HepG2 (cell line): Measurements from ENCODE around the gene PCNP. TPM values are rescaled to one million over a fixed set of nuclear protein-coding genes. Genes with fewer than 3 reads are reported as not detected.

ENCODE experiments used
- ATAC-seq: fragments of 200-7000 bp; cut with Tn5 transposase; 3 replicates; pipeline ENCODE4 v1.9.1; 2020; ENCODE audit warnings: mild to moderate bottlenecking, moderate library complexity
- BruUV-seq: library from RNA; stranded (reverse); fragments of 400-500 nt; replicated peaks from 2 replicates; lab custom pipeline; 2021; lab: Mats Ljungman, UMichigan
- CTCF ChIA-PET: fragments of 300-600 bp; formaldehyde crosslinking; extraction: SDS; loops from one replicate; lab custom pipeline; 2021; ENCODE audit warnings: low total read pairs, inconsistent platforms, low intra/inter-chr PET ratio; lab: Yijun Ruan, JAX
- POLR2A ChIA-PET: fragments of 350-600 bp; sonication (Branson Sonifier 250); formaldehyde crosslinking; loops from one replicate; lab custom pipeline; 2020; ENCODE audit warnings: antibody characterized with exemption, inconsistent platforms; lab: Yijun Ruan, JAX
- DNase-seq: peaks from one replicate; pipeline ENCODE4 v3.0.0-alpha.2; 2015; ENCODE audit warnings: low spot score
- FAIRE-seq: peaks from 3 replicates; lab custom pipeline; 2011; peaks lifted over from hg19 to GRCh38; lab: Jason Lieb, UNC
- H2AFZ ChIP-seq: one replicate; pipeline ENCODE4 v1.6.1; 2011; ENCODE audit warnings: low read length, inconsistent platforms
- H3K27ac ChIP-seq: fragments of 300-600 bp; 3 replicates; pipeline ENCODE4 v1.8.0; 2011; ENCODE audit warnings: mixed run types, mild to moderate bottlenecking, mixed read lengths, low read length, inconsistent platforms; ENCODE audit not compliant: insufficient read depth; ENCODE audit errors: extremely low read length
- H3K27me3 ChIP-seq, 2 experiments: fragments of 200-600 bp in 1 of 2; 2 replicates in 1 of 2; 3 replicates in 1 of 2; pipeline versions ENCODE4 v1.6.0 to v1.8.0; 2011; ENCODE audit warnings: low read length in 2 of 2, mild to moderate bottlenecking in 2 of 2, moderate library complexity in 2 of 2, inconsistent platforms in 1 of 2; ENCODE audit not compliant: insufficient read depth in 2 of 2, control insufficient read depth in 1 of 2
- H3K36me3 ChIP-seq, 2 experiments: fragments of 200-600 bp in 1 of 2; replicated peaks in 1 of 2; 2 replicates in 1 of 2; 3 replicates in 1 of 2; pipeline versions ENCODE4 v1.5.1 to v1.8.0; 2011; ENCODE audit warnings: low read length in 2 of 2, inconsistent platforms in 1 of 2; ENCODE audit not compliant: insufficient read depth in 2 of 2, control insufficient read depth in 1 of 2
- H3K4me1 ChIP-seq: 2 replicates; pipeline ENCODE4 v1.5.1; 2012; ENCODE audit warnings: low read length, inconsistent platforms; ENCODE audit not compliant: insufficient read depth
- H3K4me2 ChIP-seq: 2 replicates; pipeline ENCODE4 v1.6.0; 2011; ENCODE audit warnings: low read depth, low read length, inconsistent platforms
- H3K4me3 ChIP-seq, 3 experiments: fragments of 200-600 bp in 1 of 3; sonication (generic), shearing (Covaris generic) in 1 of 3; replicated peaks in 1 of 3; 2 replicates each; pipeline ENCODE4 v1.5.1; 2011 to 2016; ENCODE audit warnings: low read length in 3 of 3, inconsistent platforms in 2 of 3, low read depth in 2 of 3, mild to moderate bottlenecking in 2 of 3, control low read depth in 1 of 3, mixed read lengths in 1 of 3; ENCODE audit not compliant: insufficient read depth in 1 of 3
- H3K79me2 ChIP-seq: one replicate; pipeline ENCODE4 v1.6.1; 2011; ENCODE audit warnings: low read length, inconsistent platforms; ENCODE audit not compliant: insufficient read depth
- H3K9ac ChIP-seq: 2 replicates; pipeline ENCODE4 v1.6.0; 2011; ENCODE audit warnings: mild to moderate bottlenecking, low read depth, low read length, inconsistent platforms; ENCODE audit not compliant: insufficient read depth
- H3K9me3 ChIP-seq: 2 replicates; pipeline ENCODE4 v1.5.1; 2012; ENCODE audit warnings: mild to moderate bottlenecking, low read length
- H4K20me1 ChIP-seq: 2 replicates; pipeline ENCODE4 v1.6.0; 2011; ENCODE audit warnings: inconsistent platforms, mild to moderate bottlenecking, low read length, moderate library complexity; ENCODE audit not compliant: insufficient read depth
- ATF3 ChIP-seq: sonication (generic); formaldehyde crosslinking; IDR thresholded peaks from 2 replicates; pipeline ENCODE4 v1.4.0; 2020; ENCODE audit warnings: missing genetic modification reagents
- KDM5A ChIP-seq: fragments of 200-600 bp; sonication (generic); IDR thresholded peaks from 2 replicates; pipeline ENCODE4 v1.7.0; 2018; ENCODE audit warnings: antibody characterized with exemption, mild to moderate bottlenecking, low read length, borderline replicate concordance
- NR0B2 ChIP-seq: sonication (generic); formaldehyde crosslinking; IDR thresholded peaks from 2 replicates; pipeline ENCODE4 v1.4.0; 2020; ENCODE audit warnings: mild to moderate bottlenecking, missing genetic modification reagents
- ONECUT2 ChIP-seq: sonication (generic); formaldehyde crosslinking; IDR thresholded peaks from 2 replicates; pipeline ENCODE4 v1.4.0; 2020; ENCODE audit warnings: missing genetic modification reagents
- PCBP2 ChIP-seq: fragments of 200-400 bp; formaldehyde crosslinking; optimal IDR thresholded peaks from 2 replicates; pipeline ENCODE3; 2018; ENCODE audit warnings: low read length, low read depth; ENCODE audit not compliant: poor library complexity, severe bottlenecking
- RBFOX2 ChIP-seq: fragments of 200-400 bp; formaldehyde crosslinking; IDR thresholded peaks from 2 replicates; pipeline ENCODE4 v1.6.1; 2017; ENCODE audit warnings: low read depth, mild to moderate bottlenecking, low read length
- ZBTB14 ChIP-seq: sonication (generic); formaldehyde crosslinking; IDR thresholded peaks from 2 replicates; pipeline ENCODE4 v1.4.0; 2020; ENCODE audit warnings: missing genetic modification reagents
- ZNF256 ChIP-seq: sonication (generic); formaldehyde crosslinking; conservative IDR thresholded peaks from 2 replicates; pipeline ENCODE4 v1.4.0; 2020; ENCODE audit warnings: missing genetic modification reagents
- WGBS: methylation state at CpG from one replicate; pipeline ENCODE4 v1.1.6; 2017; ENCODE audit warnings: low lambda C conversion rate; 5-methylcytosine and 5-hydroxymethylcytosine counted together
- in situ Hi-C: cut with HindIII; loops from 2 replicates; pipeline ENCODE4 v1.10.0; 2017; ENCODE audit warnings: low pct_unique_long_range_greater_than_20kb; ENCODE audit not compliant: extremely low pct_ligation_motif_present
- intact Hi-C: fragments of 100-400 bp; cut with micrococcal nuclease; formaldehyde crosslinking; loops from one replicate; pipeline ENCODE4 v1.10.0; 2022; ENCODE audit not compliant: unreplicated experiment
- polyA plus RNA-seq, 8 experiments: library from polyadenylated mRNA; depleted of rRNA in 3 of 8; stranded (reverse) in 7 of 8; unstranded in 1 of 8; fragments of >200 nt; fragmentation: Illumina TruSeq in 4 of 8; extraction: Trizol in 4 of 8; gene quantifications; 2 replicates each; pipeline versions ENCODE4 v1.2.1 to v1.2.3, GENCODE V29; 2011 to 2016; ENCODE audit warnings: low read depth in 4 of 8, missing spikeins in 1 of 8, mixed read lengths in 1 of 8; ENCODE audit not compliant: insufficient read depth in 1 of 8
- total RNA-seq, 5 experiments: library from RNA; depleted of rRNA; stranded (reverse); fragments of >200 nt; fragmentation: Illumina TruSeq; extraction: Trizol; gene quantifications; 2 replicates each; pipeline ENCODE4 v1.2.3, GENCODE V29; 2016; ENCODE audit warnings: low read depth in 1 of 5

Gene PCNP
- total and polyA plus RNA-seq, 2 of the 13 experiments (the other 11 are each of a cell fraction or from before 2014, with no cell fraction given): 44.1 to 78.2 TPM

GRCh38 chr3:101574388-101575112, 570 bp downstream of the PCNP start (continued):
- no peak for TF ChIP-seq ONECUT2 (CRISPR knock-in tag)
- no peak for TF ChIP-seq KDM5A
- no peak for TF ChIP-seq ATF3 (CRISPR knock-in tag)
- TF ChIP-seq ZBTB14: 0 out of 2 replicates have a peak, but pooled peaks have one; percentile 23

GRCh38 chr3:101577286-101577685, 3.3 kb downstream of the PCNP start:
- Histone ChIP-seq H3K79me2 (peaks cover 65% of the 10 kb centered on the region), H3K4me3 (no peak overlapping the region), H3K36me3 (peaks cover 1 to 16% of the 10 kb centered on the region in 2 experiments; a peak in 3 of 5 replicates), H3K4me2 (0 out of 2 replicates have a peak overlapping the region, but pooled peaks have one; percentile 7), H3K27ac (no peak overlapping the region), H3K4me1 (peaks cover 47% of the 10 kb centered on the region), H3K9ac (no peak overlapping the region), H4K20me1 (peaks cover 10% of the 10 kb centered on the region; the same call in 1 of the 2 replicates), H3K9me3 (no peaks in the 10 kb centered on the region), H3K27me3 (no peaks in the 10 kb centered on the region; a peak in 1 of 5 replicates), H2AFZ (no peak overlapping the region)
- CTCF ChIA-PET: no interaction called here
- no peak for TF ChIP-seq ZNF256 (CRISPR knock-in tag)
- no peak for TF ChIP-seq NR0B2 (CRISPR knock-in tag)
- no peak for TF ChIP-seq PCBP2
- TF ChIP-seq RBFOX2: 0 out of 2 replicates have a peak, but pooled peaks have one; percentile 41
- DNase-seq: no peak
- ATAC-seq: no peak
- no peak for FAIRE-seq
- POLR2A ChIA-PET: interaction anchor here (1.1 to 1.2 kb wide), 2 partner anchors 109 to 111 kb away, joined by 3 read pairs; partner anchors contain the start of gene RPL24
- intact Hi-C loops: loop anchor here (10.0 kb wide), 1 partner anchor 192 kb away; no protein-coding TSS in a partner anchor
- WGBS: 87% methylated on average over 6 of the region's 6 CpGs
- in situ Hi-C loops: no loop called here
- BruUV-seq: no TSS peak
